ENCODE data around the gene SLC35G6.
"Not testable (repeated sequence)": the region's sequence is repeated elsewhere in the genome, so short reads cannot be mapped to it uniquely, and the experiment has no call there.

The SLC35G6 gene

DNA sequence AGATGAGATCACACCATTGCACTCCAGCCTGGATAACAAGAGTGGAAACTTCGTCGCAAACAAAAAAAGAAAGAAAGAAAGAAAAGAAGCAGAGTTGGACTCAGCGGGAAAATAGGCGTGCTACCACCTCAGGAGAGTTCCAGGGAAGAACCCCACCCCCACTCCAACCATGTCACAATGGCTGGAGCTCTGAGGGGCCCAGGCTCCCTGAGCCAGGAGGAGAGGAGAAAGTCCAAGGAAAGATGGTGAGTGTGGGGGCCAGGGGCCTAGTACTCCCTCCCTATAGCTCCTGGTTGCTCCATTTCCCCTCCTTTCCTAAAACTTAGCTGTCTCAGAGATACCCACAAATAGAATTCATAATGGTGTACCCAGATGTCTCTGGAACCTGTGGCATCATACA lies at the start of gene SLC35G6:
Gene SLC35G6 (plus strand): TSS at position 172 of the 400 bp plus-strand sequence. CDS start 71 bp downstream, at position 243.
- not testable (repeated sequence) for DNase-seq

DNA sequence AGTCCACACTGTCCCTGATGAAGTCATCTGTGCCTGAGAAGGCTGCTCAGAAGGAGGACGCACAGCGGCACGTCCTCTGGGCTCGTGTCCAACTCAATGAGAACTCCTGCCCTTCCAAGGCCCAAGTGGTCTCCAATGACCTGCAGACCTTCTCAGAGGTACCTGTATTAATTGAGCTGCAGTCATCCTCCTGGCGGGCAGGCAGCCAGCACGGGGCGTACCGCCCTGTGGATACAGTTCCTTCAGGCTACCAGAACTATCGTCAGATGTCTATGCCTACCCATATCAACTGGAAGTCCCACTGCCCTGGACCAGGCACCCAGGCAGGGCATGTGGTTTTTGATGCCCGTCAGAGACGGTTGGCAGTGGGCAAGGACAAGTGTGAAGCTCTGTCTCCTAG lies 49.0 kb upstream of the SLC35G6 start:
- DNase-seq = no peak

DNA sequence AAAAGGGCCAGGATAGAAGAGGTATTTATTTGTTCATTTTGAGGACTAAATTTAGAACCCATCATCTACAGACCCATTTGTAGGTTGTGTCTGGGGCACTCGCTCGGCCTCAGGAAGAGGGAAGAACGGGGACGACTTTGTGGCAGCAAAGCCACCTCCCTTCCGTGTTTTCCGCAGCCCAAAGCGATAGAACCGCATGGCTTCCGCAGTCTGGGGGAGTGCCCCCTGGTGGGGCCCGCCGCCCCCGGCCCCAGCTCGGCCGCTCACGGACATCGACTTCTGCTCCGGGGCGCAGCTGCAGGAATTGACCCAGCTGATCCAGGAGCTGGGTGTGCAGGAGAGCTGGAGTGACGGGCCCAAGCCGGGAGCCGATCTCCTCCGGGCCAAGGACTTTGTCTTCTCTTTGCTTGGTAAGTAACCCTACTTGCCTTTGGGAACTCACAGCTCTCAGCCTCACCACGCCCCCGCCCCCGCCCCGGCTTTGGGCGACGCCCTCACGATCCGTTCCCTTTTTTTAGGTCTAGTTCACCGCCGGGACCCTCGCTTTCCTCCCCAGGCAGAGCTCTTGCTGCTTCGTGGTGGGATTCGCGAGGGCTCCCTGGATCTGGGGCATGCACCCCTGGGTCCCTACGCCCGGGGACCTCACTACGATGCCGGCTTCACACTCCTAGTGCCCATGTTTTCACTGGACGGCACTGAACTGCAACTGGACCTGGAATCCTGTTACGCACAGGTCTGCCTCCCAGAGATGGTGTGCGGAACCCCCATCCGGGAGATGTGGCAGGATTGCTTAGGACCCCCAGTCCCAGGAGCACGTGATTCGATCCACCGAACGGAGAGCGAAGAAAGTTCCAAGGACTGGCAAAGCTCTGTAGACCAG lies 45.3 kb upstream of the SLC35G6 start:
- DNase-seq = no peak

GRCh38 chr17:7436556-7437368 lies 44.5 kb upstream of the SLC35G6 start:
- DNase-seq = no peak

DNA sequence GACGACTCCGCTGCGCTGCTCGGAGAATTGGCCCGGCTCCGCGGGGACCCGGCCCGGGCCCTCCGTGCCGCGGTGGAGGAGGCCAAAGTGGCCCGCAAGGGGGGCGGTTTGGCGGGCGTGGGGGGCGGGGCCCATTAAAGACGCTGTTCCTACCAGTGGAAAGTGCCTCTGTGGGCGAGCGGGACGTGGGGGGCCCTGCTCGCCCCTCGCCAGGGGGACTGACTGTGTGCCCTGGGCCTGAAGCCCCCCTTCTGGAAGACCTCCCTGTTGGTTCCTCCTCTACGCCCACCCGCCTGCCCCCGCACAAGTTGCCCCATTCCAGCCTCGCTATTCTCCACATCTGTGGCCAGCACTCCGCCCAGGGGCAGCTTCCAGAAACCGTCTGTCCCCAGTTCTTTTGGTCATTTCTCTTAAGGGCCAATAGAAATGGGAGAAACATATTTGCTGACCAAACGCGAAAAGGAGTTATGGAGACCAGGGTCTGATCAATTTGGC lies 43.8 kb upstream of the SLC35G6 start:
- no peak for DNase-seq

DNA sequence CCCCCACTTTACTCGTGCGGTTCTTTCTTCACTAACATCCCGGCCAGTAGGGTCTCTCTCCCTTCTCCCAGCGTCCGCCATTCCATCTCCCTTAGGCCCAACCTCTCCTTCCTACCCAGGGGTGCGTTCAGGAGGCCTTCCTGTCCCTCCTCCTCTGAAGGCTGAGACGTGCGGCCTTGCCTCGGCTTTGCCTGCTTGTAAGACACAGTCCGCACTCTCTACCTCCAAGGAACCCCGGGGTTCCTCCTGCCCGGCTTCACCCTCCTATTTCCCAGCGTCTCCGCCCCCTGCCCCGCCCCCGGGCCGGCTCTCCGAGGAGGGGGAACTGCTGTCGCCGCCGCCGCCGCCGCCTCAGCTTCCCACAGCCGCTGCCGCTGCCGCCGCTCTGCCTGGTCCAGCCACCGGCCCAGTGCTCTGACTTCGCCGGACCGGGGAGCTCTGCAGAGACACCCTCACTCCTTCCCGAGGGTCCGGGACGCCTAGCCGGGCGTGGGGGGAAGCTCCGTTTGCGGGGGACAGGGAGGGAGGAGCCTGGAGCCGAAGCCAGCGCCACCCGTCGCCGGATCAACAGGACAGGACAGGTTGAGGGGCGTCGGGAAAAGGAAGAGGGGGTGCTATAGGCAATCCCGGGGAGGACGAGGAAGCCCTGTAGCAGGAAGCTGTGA lies 43.2 kb upstream of the SLC35G6 start:
- no peak for DNase-seq

- no peak for DNase-seq
These were observed 42.4 kb upstream of the SLC35G6 start for GRCh38 chr17:7438656-7439460.

- DNase-seq = no peak
These were observed 41.7 kb upstream of the SLC35G6 start, which contains the start of gene FGF11 for GRCh38 chr17:7439462-7440112. FGF11 (plus strand) TSS chr17:7439512; CDS start chr17:7439621, 109 bp downstream.

- DNase-seq = no peak
These were observed 41.0 kb upstream of the SLC35G6 start for GRCh38 chr17:7440113-7440833.

DNA sequence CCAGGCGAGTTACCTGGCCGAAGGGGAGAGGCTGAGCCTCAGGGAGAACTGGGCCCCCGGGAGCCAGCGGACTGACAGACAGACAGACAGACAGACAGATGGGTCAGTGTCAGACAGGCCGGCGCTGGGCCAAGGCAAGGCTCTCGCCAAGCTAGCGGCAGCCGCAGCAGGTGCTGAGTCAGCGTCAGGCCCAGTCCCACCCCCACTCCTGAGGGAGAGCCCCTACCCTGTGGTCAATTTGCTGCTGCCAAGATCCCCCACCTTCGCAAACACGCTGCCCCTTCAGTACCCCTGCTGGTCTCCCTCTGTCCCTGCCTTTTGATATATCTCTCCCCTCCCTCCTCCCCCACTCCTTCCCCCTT lies 40.4 kb upstream of the SLC35G6 start:
- DNase-seq = no peak

DNA sequence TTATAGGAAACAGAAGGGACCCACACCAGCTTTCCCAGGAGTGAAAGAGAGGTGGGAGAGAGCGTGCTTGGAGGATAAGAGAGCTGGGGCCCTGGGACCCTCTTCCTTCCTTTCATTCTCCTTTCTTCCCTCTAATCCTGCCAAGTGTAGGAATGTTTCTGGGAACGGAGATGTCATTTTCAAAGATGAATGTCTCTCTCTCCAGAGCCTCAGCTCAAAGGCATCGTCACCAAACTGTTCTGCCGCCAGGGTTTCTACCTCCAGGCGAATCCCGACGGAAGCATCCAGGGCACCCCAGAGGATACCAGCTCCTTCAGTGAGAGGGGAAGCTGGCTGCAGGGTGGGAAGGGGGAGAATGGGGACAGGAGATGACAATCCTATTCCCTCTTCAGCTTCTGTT lies 40.0 kb upstream of the SLC35G6 start:
- no peak for DNase-seq

GRCh38 chr17:7442142-7442541 lies 39.1 kb upstream of the SLC35G6 start:
- DNase-seq = no peak

DNA sequence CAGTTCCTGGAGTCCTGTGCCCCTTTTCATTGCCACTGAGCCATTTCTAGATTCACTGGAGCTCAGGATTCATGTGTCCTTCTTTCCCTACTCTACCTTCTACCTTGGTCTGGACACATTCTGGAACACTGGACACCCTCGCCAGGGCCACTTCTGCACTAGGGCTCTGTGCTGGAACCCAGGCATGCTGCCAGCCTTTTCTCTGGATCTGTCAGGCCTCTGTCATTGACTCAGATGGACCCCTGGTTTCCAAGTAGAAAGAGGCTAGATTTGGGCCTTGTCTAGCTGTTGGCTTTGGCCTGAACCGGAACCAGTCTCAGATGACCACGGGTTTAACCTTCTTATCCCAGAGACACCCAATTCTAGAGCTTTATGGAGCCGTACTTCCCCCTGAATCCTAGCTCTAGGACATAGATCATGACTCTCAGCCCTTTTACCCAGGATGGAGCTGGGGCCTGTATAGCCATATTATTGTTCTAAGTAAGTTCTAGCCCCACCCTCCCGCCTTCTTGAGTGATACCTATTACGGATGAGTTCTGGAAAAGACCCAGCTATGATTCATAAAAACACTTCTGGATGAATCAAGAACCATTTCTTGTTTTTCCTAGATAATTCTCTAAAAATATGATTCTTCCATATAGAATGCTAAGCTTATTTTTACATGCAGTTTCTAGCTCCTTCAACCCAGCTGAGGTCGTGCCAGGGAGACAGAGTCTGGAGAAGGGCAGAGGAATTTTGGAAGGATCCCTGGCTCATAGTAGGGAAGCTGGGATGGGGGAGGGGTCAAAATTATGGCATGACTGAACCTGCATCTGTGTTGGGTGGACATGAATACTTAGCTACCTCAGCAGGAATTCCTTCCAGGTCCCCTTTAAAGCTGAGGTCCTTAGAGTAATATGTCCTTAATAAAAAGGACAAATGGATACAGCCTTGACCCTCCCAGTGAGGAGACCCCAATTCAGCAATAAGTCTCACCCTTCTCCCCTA lies 37.5 kb upstream of the SLC35G6 start:
- no peak for DNase-seq

- DNase-seq = no peak
These were observed 36.3 kb upstream of the SLC35G6 start, which contains the start of gene CHRNB1 for GRCh38 chr17:7444682-7445618. CHRNB1 (plus strand) TSS chr17:7445061; CDS start chr17:7445128, 67 bp downstream.

GRCh38 chr17:7445619-7445968 lies 35.7 kb upstream of the SLC35G6 start:
- no peak for DNase-seq

DNA sequence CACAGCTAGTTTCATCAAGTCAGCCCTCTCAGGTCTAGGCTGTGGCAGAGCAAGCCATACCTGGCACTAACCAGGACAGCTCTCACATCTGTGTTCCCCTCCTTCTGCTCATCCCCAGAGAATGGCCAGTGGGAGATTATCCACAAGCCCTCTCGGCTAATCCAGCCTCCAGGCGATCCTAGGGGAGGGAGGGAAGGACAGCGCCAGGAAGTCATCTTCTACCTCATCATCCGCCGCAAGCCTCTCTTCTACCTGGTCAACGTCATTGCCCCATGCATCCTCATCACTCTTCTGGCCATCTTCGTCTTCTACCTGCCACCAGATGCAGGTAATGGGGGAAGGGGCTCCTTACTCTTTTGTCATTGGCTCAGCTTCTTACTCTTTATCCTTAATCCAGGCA lies 32.8 kb upstream of the SLC35G6 start:
- no peak for DNase-seq

DNA sequence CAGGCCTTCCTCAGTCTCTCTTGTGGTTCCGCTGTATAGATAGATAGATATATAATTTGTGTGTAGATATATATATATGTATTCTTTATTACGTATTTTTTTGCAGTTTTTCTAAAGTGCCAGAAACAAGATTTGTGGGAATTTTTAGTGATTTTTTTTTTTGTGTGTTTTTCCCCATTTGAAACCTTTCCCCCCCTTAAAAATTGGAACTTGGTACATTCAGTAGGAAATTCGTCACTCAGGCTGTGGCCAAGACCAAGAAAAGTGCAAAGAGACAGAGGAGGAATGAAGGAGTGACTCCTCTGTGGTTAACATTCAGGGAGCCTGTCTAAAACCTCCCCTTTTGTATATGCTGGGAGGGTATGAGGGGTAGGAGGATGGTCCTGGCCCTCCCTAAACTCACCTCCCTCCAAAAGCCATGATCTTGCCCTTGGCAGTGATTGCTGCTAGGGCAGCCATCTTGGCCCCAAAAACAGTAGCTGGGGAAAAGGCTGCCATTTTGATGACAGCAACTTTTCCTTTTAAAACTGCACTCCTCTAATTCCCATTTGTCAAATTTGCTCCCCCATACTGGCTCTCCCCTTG lies 21.2 kb upstream of the SLC35G6 start:
- no peak for DNase-seq

Data from cortex of kidney (tissue), 1 donor.